Measurements from ENCODE around the gene WDR48.

The WDR48 gene

GRCh38 chr3:39051649-39052561 is at the start of gene WDR48, which contains the start of gene SCN11A:
Gene WDR48 (plus strand): TSS chr3:39052016. CDS start chr3:39052026, 10 bp downstream.
Gene SCN11A (minus strand): TSS chr3:39051944. CDS start chr3:38950362, 101,582 bp downstream.
- H3K9me3 Mint-ChIP-seq = no peaks in the 10 kb centered on the region
- H3K4me3 Mint-ChIP-seq = peak within 1 kb of the TSS; percentile 89
- peaks cover 30% of the 10 kb centered on the region for H3K4me1 Mint-ChIP-seq
- no peaks in the 10 kb centered on the region for H3K36me3 Mint-ChIP-seq
- peak; percentile 87 to 89 for DNase-seq (ENCODE audit: low spot score in 2 of 2)
- H3K27ac Mint-ChIP-seq = peak within 1 kb of the TSS; percentile 98
- no peaks in the 10 kb centered on the region for H3K27me3 Mint-ChIP-seq
- peak; percentile 90 for ATAC-seq (ENCODE audit: low read depth)

- DNase-seq (ENCODE audit: low spot score in 2 of 2) = no peak
- Mint-ChIP-seq H3K27me3 (peaks cover 4% of the 10 kb centered on the region), H3K4me3 (no peak overlapping the region), H3K27ac (no peak overlapping the region), H3K9me3 (peaks cover 3% of the 10 kb centered on the region), H3K36me3 (peaks cover 3% of the 10 kb centered on the region), H3K4me1 (no peaks in the 10 kb centered on the region)
- no peak for ATAC-seq (ENCODE audit: low read depth)
These were observed 46.5 kb upstream of the WDR48 start for GRCh38 chr3:39005295-39005694.

GRCh38 chr3:39011191-39011736 is 40.6 kb upstream of the WDR48 start:
- H3K9me3 Mint-ChIP-seq = peaks cover 3% of the 10 kb centered on the region
- ATAC-seq (ENCODE audit: low read depth) = no peak
- no peak for DNase-seq (ENCODE audit: low spot score in 2 of 2)
- peaks cover 3% of the 10 kb centered on the region for H3K36me3 Mint-ChIP-seq
- no peak overlapping the region for H3K27ac Mint-ChIP-seq
- H3K27me3 Mint-ChIP-seq = peaks cover 6% of the 10 kb centered on the region
- no peaks in the 10 kb centered on the region for H3K4me1 Mint-ChIP-seq
- no peak overlapping the region for H3K4me3 Mint-ChIP-seq

GRCh38 chr3:39013289-39013688 is 38.5 kb upstream of the WDR48 start:
- Mint-ChIP-seq H3K9me3 (peaks cover 1% of the 10 kb centered on the region), H3K36me3 (peaks cover under 1% of the 10 kb centered on the region), H3K27me3 (peaks cover 2% of the 10 kb centered on the region), H3K27ac (no peak overlapping the region), H3K4me3 (no peak overlapping the region), H3K4me1 (no peaks in the 10 kb centered on the region)
- no peak for ATAC-seq (ENCODE audit: low read depth)
- no peak for DNase-seq (ENCODE audit: low spot score in 2 of 2)

- Mint-ChIP-seq H3K9me3 (peaks cover 1% of the 10 kb centered on the region), H3K4me3 (no peak overlapping the region)
- ATAC-seq (ENCODE audit: low read depth) = no peak
These were observed 37.8 kb upstream of the WDR48 start for GRCh38 chr3:39013921-39014509.

GRCh38 chr3:39015418-39015817 is 36.4 kb upstream of the WDR48 start:
- peaks cover 5% of the 10 kb centered on the region for H3K27me3 Mint-ChIP-seq
- no peaks in the 10 kb centered on the region for H3K9me3 Mint-ChIP-seq
- H3K4me3 Mint-ChIP-seq = no peak overlapping the region
- no peaks in the 10 kb centered on the region for H3K4me1 Mint-ChIP-seq
- ATAC-seq (ENCODE audit: low read depth) = no peak
- no peak for DNase-seq (ENCODE audit: low spot score in 2 of 2)
- no peaks in the 10 kb centered on the region for H3K36me3 Mint-ChIP-seq
- H3K27ac Mint-ChIP-seq = no peak overlapping the region

More at GRCh38 chr3:39013921-39014509, 37.8 kb upstream of the WDR48 start:
- Mint-ChIP-seq H3K27ac (no peak overlapping the region), H3K36me3 (no peaks in the 10 kb centered on the region), H3K27me3 (peaks cover 2% of the 10 kb centered on the region), H3K4me1 (no peaks in the 10 kb centered on the region)
- no peak for DNase-seq (ENCODE audit: low spot score in 2 of 2)

GRCh38 chr3:39019299-39019698 is 32.5 kb upstream of the WDR48 start:
- H3K27ac Mint-ChIP-seq = no peak overlapping the region
- H3K36me3 Mint-ChIP-seq = no peaks in the 10 kb centered on the region
- H3K4me1 Mint-ChIP-seq = peaks cover 3% of the 10 kb centered on the region
- no peak for DNase-seq (ENCODE audit: low spot score in 2 of 2)
- peaks cover 5% of the 10 kb centered on the region for H3K27me3 Mint-ChIP-seq
- no peak for ATAC-seq (ENCODE audit: low read depth)
- no peak overlapping the region for H3K4me3 Mint-ChIP-seq
- no peaks in the 10 kb centered on the region for H3K9me3 Mint-ChIP-seq

GRCh38 chr3:39021029-39021428 is 30.8 kb upstream of the WDR48 start:
- Mint-ChIP-seq H3K4me1 (peaks cover 3% of the 10 kb centered on the region), H3K9me3 (no peaks in the 10 kb centered on the region), H3K27ac (no peak overlapping the region), H3K4me3 (no peak overlapping the region), H3K27me3 (peaks cover 5% of the 10 kb centered on the region), H3K36me3 (no peaks in the 10 kb centered on the region)
- ATAC-seq (ENCODE audit: low read depth) (peak; percentile 53), DNase-seq (ENCODE audit: low spot score in 2 of 2) (no peak)

GRCh38 chr3:39021465-39022285 is 30.1 kb upstream of the WDR48 start:
- H3K9me3 Mint-ChIP-seq = no peaks in the 10 kb centered on the region
- no peaks in the 10 kb centered on the region for H3K36me3 Mint-ChIP-seq
- DNase-seq (ENCODE audit: low spot score in 2 of 2) = no peak
- no peak for ATAC-seq (ENCODE audit: low read depth)
- H3K4me1 Mint-ChIP-seq = peaks cover 3% of the 10 kb centered on the region
- peaks cover 7% of the 10 kb centered on the region for H3K27me3 Mint-ChIP-seq
- H3K27ac Mint-ChIP-seq = no peak overlapping the region
- no peak overlapping the region for H3K4me3 Mint-ChIP-seq

- Mint-ChIP-seq H3K4me3 (no peak overlapping the region), H3K27me3 (peaks cover 7% of the 10 kb centered on the region), H3K4me1 (peaks cover 3% of the 10 kb centered on the region), H3K36me3 (no peaks in the 10 kb centered on the region), H3K9me3 (no peaks in the 10 kb centered on the region), H3K27ac (no peak overlapping the region)
- DNase-seq (ENCODE audit: low spot score in 2 of 2) (no peak), ATAC-seq (ENCODE audit: low read depth) (no peak)
These were observed 29.6 kb upstream of the WDR48 start for GRCh38 chr3:39022286-39022630.

GRCh38 chr3:39024497-39024896 is 27.3 kb upstream of the WDR48 start:
- peaks cover 3% of the 10 kb centered on the region for H3K4me1 Mint-ChIP-seq
- H3K9me3 Mint-ChIP-seq = no peaks in the 10 kb centered on the region
- no peak overlapping the region for H3K4me3 Mint-ChIP-seq
- DNase-seq (ENCODE audit: low spot score in 2 of 2) (no peak), ATAC-seq (ENCODE audit: low read depth) (no peak)
- no peak overlapping the region for H3K27ac Mint-ChIP-seq
- H3K36me3 Mint-ChIP-seq = no peaks in the 10 kb centered on the region
- H3K27me3 Mint-ChIP-seq = peaks cover 13% of the 10 kb centered on the region

GRCh38 chr3:39025222-39025970 is 26.4 kb upstream of the WDR48 start:
- Mint-ChIP-seq H3K4me3 (no peak overlapping the region), H3K4me1 (peaks cover 3% of the 10 kb centered on the region), H3K36me3 (no peaks in the 10 kb centered on the region), H3K27me3 (peaks cover 13% of the 10 kb centered on the region), H3K9me3 (no peaks in the 10 kb centered on the region), H3K27ac (no peak overlapping the region)
- ATAC-seq (ENCODE audit: low read depth) (no peak), DNase-seq (ENCODE audit: low spot score in 2 of 2) (no peak)

GRCh38 chr3:39028546-39028945 is 23.3 kb upstream of the WDR48 start:
- Mint-ChIP-seq H3K27ac (no peak overlapping the region), H3K4me3 (no peak overlapping the region), H3K36me3 (no peaks in the 10 kb centered on the region), H3K4me1 (peaks cover 2% of the 10 kb centered on the region), H3K9me3 (no peaks in the 10 kb centered on the region), H3K27me3 (peaks cover 13% of the 10 kb centered on the region)
- DNase-seq (ENCODE audit: low spot score in 2 of 2) (no peak), ATAC-seq (ENCODE audit: low read depth) (no peak)

All from memory B cell (primary cell).